NCI-H1694 treated with DMSO at 0.1 percent for 48 hours (cell line): ENCODE measurements around the gene SAA4.
"Not testable (repeated sequence)": the region's sequence is repeated elsewhere in the genome, so short reads cannot be mapped to it uniquely, and the experiment has no call there.

Experiments
- DNase-seq: peaks from one replicate; lab custom pipeline; 2025; lab: John Stamatoyannopoulos, UW

SAA4 gene

GRCh38 chr11:18189476-18190245, 46.9 kb downstream of the SAA4 start:
- DNase-seq: not testable (repeated sequence)

- DNase-seq: no peak
These were observed 47.8 kb downstream of the SAA4 start for GRCh38 chr11:18188796-18189195.
